HEK293 (cell line): ENCODE measurements around the gene ITGAX.

Experiments
- ELK4 ChIP-seq: IDR thresholded peaks from 2 replicates; pipeline ENCODE4 v1.6.1; 2011; ENCODE audit warnings: mild to moderate bottlenecking, low read depth, low read length, borderline replicate concordance
- HOXC10 ChIP-seq: sonication (generic); formaldehyde crosslinking; IDR thresholded peaks from 2 replicates; pipeline ENCODE4 v1.8.1; 2023; ENCODE audit warnings: mild to moderate bottlenecking, missing genetic modification reagents
- SCRT1 ChIP-seq: fragments of 450-650 bp; formaldehyde crosslinking; IDR thresholded peaks from 2 replicates; pipeline ENCODE4 v1.5.1; 2016; ENCODE audit warnings: missing biosample characterization, missing genetic modification characterization, borderline replicate concordance
- SCRT2 ChIP-seq: fragments of 450-650 bp; formaldehyde crosslinking; IDR thresholded peaks from 2 replicates; pipeline ENCODE4 v1.5.1; 2016; ENCODE audit warnings: missing biosample characterization, missing genetic modification characterization
- SP7 ChIP-seq: fragments of 450-650 bp; formaldehyde crosslinking; IDR thresholded peaks from 2 replicates; pipeline ENCODE4 v1.5.1; 2016; ENCODE audit warnings: missing biosample characterization, missing genetic modification characterization
- TCF7L2 ChIP-seq: IDR thresholded peaks from 2 replicates; pipeline ENCODE4 v1.6.1; 2011; ENCODE audit warnings: low read depth, mild to moderate bottlenecking, inconsistent platforms, low read length, moderate library complexity, borderline replicate concordance
- ZBTB8A ChIP-seq: fragments of 450-650 bp; formaldehyde crosslinking; IDR thresholded peaks from 2 replicates; pipeline ENCODE4 v1.5.1; 2016; ENCODE audit warnings: missing biosample characterization, missing genetic modification characterization
- ZFHX2 ChIP-seq: fragments of 450-650 bp; formaldehyde crosslinking; conservative IDR thresholded peaks from 2 replicates; pipeline ENCODE4 v1.5.1; 2016; ENCODE audit warnings: missing biosample characterization, missing genetic modification characterization
- ZNF157 ChIP-seq: fragments of 450-650 bp; formaldehyde crosslinking; IDR thresholded peaks from 2 replicates; pipeline ENCODE4 v1.5.1; 2016; ENCODE audit warnings: missing biosample characterization, missing genetic modification characterization
- ZNF174 ChIP-seq: fragments of 450-650 bp; formaldehyde crosslinking; IDR thresholded peaks from 2 replicates; pipeline ENCODE4 v1.5.0; 2017; ENCODE audit warnings: missing biosample characterization, mild to moderate bottlenecking, missing genetic modification characterization
- ZNF24 ChIP-seq: fragments of 450-650 bp; formaldehyde crosslinking; IDR thresholded peaks from 2 replicates; pipeline ENCODE4 v1.5.1; 2016; ENCODE audit warnings: missing biosample characterization, missing genetic modification characterization
- ZNF37A ChIP-seq: fragments of 450-650 bp; IDR thresholded peaks from 2 replicates; pipeline ENCODE4 v1.5.1; 2018; ENCODE audit warnings: missing biosample characterization, missing genetic modification characterization
- ZNF404 ChIP-seq: fragments of 450-650 bp; formaldehyde crosslinking; IDR thresholded peaks from 2 replicates; pipeline ENCODE4 v1.5.1; 2017; ENCODE audit warnings: missing biosample characterization, missing genetic modification characterization
- ZNF423 ChIP-seq: fragments of 450-650 bp; formaldehyde crosslinking; IDR thresholded peaks from 2 replicates; pipeline ENCODE4 v1.5.1; 2016; ENCODE audit warnings: missing biosample characterization, missing genetic modification characterization
- ZNF473 ChIP-seq: fragments of 450-650 bp; formaldehyde crosslinking; IDR thresholded peaks from 2 replicates; pipeline ENCODE4 v1.5.1; 2017; ENCODE audit warnings: missing biosample characterization, missing genetic modification characterization
- ZNF501 ChIP-seq: fragments of 450-650 bp; formaldehyde crosslinking; IDR thresholded peaks from 2 replicates; pipeline ENCODE4 v1.5.1; 2016; ENCODE audit warnings: missing biosample characterization, missing genetic modification characterization
- ZNF530 ChIP-seq: fragments of 450-650 bp; formaldehyde crosslinking; IDR thresholded peaks from 2 replicates; pipeline ENCODE4 v1.5.1; 2016; ENCODE audit warnings: low read depth, missing biosample characterization, missing genetic modification characterization
- ZNF548 ChIP-seq: fragments of 450-650 bp; formaldehyde crosslinking; IDR thresholded peaks from 2 replicates; pipeline ENCODE4 v1.5.1; 2016; ENCODE audit warnings: missing biosample characterization, missing genetic modification characterization
- ZNF560 ChIP-seq: fragments of 450-650 bp; formaldehyde crosslinking; IDR thresholded peaks from 2 replicates; pipeline ENCODE4 v1.5.1; 2017; ENCODE audit warnings: missing biosample characterization, missing genetic modification characterization, borderline replicate concordance
- ZNF629 ChIP-seq: fragments of 450-650 bp; formaldehyde crosslinking; IDR thresholded peaks from 2 replicates; pipeline ENCODE4 v1.5.1; 2017; ENCODE audit warnings: missing biosample characterization, missing genetic modification characterization
- ZNF639 ChIP-seq: fragments of 450-650 bp; formaldehyde crosslinking; IDR thresholded peaks from 2 replicates; pipeline ENCODE4 v1.5.1; 2016; ENCODE audit warnings: missing biosample characterization, missing genetic modification characterization
- ZNF704 ChIP-seq: fragments of 450-650 bp; formaldehyde crosslinking; IDR thresholded peaks from 2 replicates; pipeline ENCODE4 v1.5.1; 2016; ENCODE audit warnings: missing biosample characterization, missing genetic modification characterization
- ZNF76 ChIP-seq: fragments of 450-650 bp; formaldehyde crosslinking; IDR thresholded peaks from 2 replicates; pipeline ENCODE4; 2016; ENCODE audit warnings: low read depth, missing biosample characterization, missing genetic modification characterization, borderline replicate concordance
- ZNF776 ChIP-seq: fragments of 450-650 bp; formaldehyde crosslinking; IDR thresholded peaks from 2 replicates; pipeline ENCODE4 v1.5.0; 2017; ENCODE audit warnings: missing biosample characterization, missing genetic modification characterization, borderline replicate concordance
- ZNF792 ChIP-seq: fragments of 450-650 bp; formaldehyde crosslinking; IDR thresholded peaks from 2 replicates; pipeline ENCODE4 v1.5.1; 2016; ENCODE audit warnings: missing biosample characterization, missing genetic modification characterization
- ZNF830 ChIP-seq: fragments of 450-650 bp; IDR thresholded peaks from 2 replicates; pipeline ENCODE4 v1.5.0; 2018; ENCODE audit warnings: missing biosample characterization, missing genetic modification characterization, low read depth, mild to moderate bottlenecking, moderate library complexity
- ZSCAN16 ChIP-seq: fragments of 450-650 bp; formaldehyde crosslinking; IDR thresholded peaks from 2 replicates; pipeline ENCODE4 v1.5.1; 2016; ENCODE audit warnings: missing biosample characterization, missing genetic modification characterization
- TF ChIP-seq, protein P1 (sequence below): fragments of 450-650 bp; formaldehyde crosslinking; IDR thresholded peaks from 2 replicates; pipeline ENCODE4 v1.5.1; 2016; ENCODE audit warnings: missing biosample characterization, missing genetic modification characterization
- TF ChIP-seq, protein P2 (sequence below): fragments of 450-650 bp; formaldehyde crosslinking; IDR thresholded peaks from 2 replicates; pipeline ENCODE4 v1.5.1; 2016; ENCODE audit warnings: missing biosample characterization, missing genetic modification characterization
- TF ChIP-seq, protein P3 (sequence below): fragments of 450-650 bp; formaldehyde crosslinking; IDR thresholded peaks from 2 replicates; pipeline ENCODE4 v1.5.0; 2017; ENCODE audit warnings: missing biosample characterization, missing genetic modification characterization, borderline replicate concordance
- TF ChIP-seq, protein P4 (sequence below): fragments of 450-650 bp; formaldehyde crosslinking; IDR thresholded peaks from 2 replicates; pipeline ENCODE4 v1.5.1; 2016; ENCODE audit warnings: missing biosample characterization, missing genetic modification characterization

ITGAX gene

DNA sequence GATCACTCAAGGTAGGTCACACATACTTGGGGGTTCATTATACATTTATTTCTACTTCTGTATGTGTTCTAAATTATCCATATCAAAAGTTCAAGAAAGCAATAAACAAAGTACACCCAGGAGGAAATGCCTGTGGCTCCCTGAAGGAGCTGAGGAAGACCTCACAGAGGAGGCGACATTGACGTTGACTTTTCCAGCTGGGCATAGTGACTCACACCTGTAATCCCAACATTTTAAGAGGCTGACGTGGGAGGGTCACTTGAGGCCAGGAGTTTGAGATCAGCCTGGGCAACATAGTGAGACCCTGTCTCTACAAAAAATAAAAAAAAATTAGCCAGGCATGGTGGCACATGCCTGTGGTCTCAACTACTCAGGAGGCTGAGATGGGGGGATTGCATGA is 54.5 kb downstream of the ITGAX start (continued):
- TF ChIP-seq, protein P1, sequence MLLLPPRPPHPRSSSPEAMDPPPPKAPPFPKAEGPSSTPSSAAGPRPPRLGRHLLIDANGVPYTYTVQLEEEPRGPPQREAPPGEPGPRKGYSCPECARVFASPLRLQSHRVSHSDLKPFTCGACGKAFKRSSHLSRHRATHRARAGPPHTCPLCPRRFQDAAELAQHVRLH (tag by site-specific recombination): no peak
- no peak for TF ChIP-seq ZNF704 (tag by site-specific recombination)
- TF ChIP-seq ZNF629: peak; percentile 58; the same call in 1 of the 2 replicates
- no peak for TF ChIP-seq ZNF473
- TF ChIP-seq HOXC10 (CRISPR knock-in tag): no peak
- no peak for TF ChIP-seq ZNF423 (tag by site-specific recombination)
- TF ChIP-seq ZNF776 (tag by site-specific recombination): no peak
- TF ChIP-seq ZNF792 (tag by site-specific recombination): no peak
- no peak for TF ChIP-seq ZNF560
- no peak for TF ChIP-seq ZNF157 (tag by site-specific recombination)
- TF ChIP-seq SP7 (tag by site-specific recombination): 0 out of 2 replicates have a peak, but pooled peaks have one; percentile 33
- 0 out of 2 replicates have a peak, but pooled peaks have one; percentile 18 for TF ChIP-seq SCRT2 (tag by site-specific recombination)
- TF ChIP-seq, protein P2, sequence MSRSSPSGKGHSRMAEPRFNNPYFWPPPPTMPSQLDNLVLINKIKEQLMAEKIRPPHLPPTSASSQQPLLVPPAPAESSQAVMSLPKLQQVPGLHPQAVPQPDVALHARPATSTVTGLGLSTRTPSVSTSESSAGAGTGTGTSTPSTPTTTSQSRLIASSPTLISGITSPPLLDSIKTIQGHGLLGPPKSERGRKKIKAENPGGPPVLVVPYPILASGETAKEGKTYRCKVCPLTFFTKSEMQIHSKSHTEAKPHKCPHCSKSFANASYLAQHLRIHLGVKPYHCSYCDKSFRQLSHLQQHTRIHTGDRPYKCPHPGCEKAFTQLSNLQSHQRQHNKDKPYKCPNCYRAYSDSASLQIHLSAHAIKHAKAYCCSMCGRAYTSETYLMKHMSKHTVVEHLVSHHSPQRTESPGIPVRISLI (tag by site-specific recombination): 0 out of 2 replicates have a peak, but pooled peaks have one; percentile 29
- no peak for TF ChIP-seq ZNF24
- no peak for TF ChIP-seq ZNF174 (tag by site-specific recombination)
- TF ChIP-seq, protein P3, sequence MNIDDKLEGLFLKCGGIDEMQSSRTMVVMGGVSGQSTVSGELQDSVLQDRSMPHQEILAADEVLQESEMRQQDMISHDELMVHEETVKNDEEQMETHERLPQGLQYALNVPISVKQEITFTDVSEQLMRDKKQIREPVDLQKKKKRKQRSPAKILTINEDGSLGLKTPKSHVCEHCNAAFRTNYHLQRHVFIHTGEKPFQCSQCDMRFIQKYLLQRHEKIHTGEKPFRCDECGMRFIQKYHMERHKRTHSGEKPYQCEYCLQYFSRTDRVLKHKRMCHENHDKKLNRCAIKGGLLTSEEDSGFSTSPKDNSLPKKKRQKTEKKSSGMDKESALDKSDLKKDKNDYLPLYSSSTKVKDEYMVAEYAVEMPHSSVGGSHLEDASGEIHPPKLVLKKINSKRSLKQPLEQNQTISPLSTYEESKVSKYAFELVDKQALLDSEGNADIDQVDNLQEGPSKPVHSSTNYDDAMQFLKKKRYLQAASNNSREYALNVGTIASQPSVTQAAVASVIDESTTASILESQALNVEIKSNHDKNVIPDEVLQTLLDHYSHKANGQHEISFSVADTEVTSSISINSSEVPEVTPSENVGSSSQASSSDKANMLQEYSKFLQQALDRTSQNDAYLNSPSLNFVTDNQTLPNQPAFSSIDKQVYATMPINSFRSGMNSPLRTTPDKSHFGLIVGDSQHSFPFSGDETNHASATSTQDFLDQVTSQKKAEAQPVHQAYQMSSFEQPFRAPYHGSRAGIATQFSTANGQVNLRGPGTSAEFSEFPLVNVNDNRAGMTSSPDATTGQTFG (tag by site-specific recombination): no peak
- TF ChIP-seq ZNF404: no peak
- TF ChIP-seq ZNF37A (tag by site-specific recombination): no peak
- no peak for TF ChIP-seq ZNF548 (tag by site-specific recombination)
- TF ChIP-seq ZBTB8A (tag by site-specific recombination): no peak
- TF ChIP-seq ELK4: no peak
- no peak for TF ChIP-seq SCRT1 (tag by site-specific recombination)
- TF ChIP-seq TCF7L2: no peak
- no peak for TF ChIP-seq ZSCAN16 (tag by site-specific recombination)
- TF ChIP-seq ZNF830: no peak
- TF ChIP-seq ZNF501 (tag by site-specific recombination): no peak
- TF ChIP-seq ZNF639 (tag by site-specific recombination): peak; percentile 39; the same call in 1 of the 2 replicates
- TF ChIP-seq ZNF530 (tag by site-specific recombination): no peak
- no peak for TF ChIP-seq ZNF76 (tag by site-specific recombination)
- TF ChIP-seq, protein P4, sequence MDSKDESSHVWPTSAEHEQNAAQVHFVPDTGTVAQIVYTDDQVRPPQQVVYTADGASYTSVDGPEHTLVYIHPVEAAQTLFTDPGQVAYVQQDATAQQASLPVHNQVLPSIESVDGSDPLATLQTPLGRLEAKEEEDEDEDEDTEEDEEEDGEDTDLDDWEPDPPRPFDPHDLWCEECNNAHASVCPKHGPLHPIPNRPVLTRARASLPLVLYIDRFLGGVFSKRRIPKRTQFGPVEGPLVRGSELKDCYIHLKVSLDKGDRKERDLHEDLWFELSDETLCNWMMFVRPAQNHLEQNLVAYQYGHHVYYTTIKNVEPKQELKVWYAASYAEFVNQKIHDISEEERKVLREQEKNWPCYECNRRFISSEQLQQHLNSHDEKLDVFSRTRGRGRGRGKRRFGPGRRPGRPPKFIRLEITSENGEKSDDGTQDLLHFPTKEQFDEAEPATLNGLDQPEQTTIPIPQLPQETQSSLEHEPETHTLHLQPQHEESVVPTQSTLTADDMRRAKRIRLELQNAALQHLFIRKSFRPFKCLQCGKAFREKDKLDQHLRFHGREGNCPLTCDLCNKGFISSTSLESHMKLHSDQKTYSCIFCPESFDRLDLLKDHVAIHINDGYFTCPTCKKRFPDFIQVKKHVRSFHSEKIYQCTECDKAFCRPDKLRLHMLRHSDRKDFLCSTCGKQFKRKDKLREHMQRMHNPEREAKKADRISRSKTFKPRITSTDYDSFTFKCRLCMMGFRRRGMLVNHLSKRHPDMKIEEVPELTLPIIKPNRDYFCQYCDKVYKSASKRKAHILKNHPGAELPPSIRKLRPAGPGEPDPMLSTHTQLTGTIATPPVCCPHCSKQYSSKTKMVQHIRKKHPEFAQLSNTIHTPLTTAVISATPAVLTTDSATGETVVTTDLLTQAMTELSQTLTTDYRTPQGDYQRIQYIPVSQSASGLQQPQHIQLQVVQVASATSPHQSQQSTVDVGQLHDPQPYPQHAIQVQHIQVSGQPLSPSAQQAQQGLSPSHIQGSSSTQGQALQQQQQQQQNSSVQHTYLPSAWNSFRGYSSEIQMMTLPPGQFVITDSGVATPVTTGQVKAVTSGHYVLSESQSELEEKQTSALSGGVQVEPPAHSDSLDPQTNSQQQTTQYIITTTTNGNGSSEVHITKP (tag by site-specific recombination): no peak
- TF ChIP-seq ZFHX2 (tag by site-specific recombination): no peak
